Tibial nerve (tissue), 4 donors: ENCODE results near the gene ZNF263. TPM values are rescaled to one million over a fixed set of nuclear protein-coding genes. Genes with fewer than 3 reads are reported as not detected.
"Not testable (repeated sequence)": the region's sequence is repeated elsewhere in the genome, so short reads cannot be mapped to it uniquely, and the experiment has no call there.

Experiments used
- DNase-seq, 2 donors: peaks; one replicate each; pipeline ENCODE4 v3.0.0-alpha.2; 2019; ENCODE audit warnings: low spot score in 2 of 2
- H3K27ac ChIP-seq, 4 donors: fragments of 200-600 bp; sonication (generic) in 3 of 4; one replicate each; pipeline ENCODE4 v1.5.1; 2017 to 2019; ENCODE audit warnings: mild to moderate bottlenecking in 1 of 4
- H3K27me3 ChIP-seq, 2 donors: fragments of 200-600 bp; sonication (generic) in 1 of 2; one replicate each; pipeline versions ENCODE4 v1.5.1 to v1.6.0; 2017 to 2019
- H3K36me3 ChIP-seq, 3 donors: fragments of 200-600 bp; sonication (generic); one replicate each; pipeline ENCODE4 v1.5.1; 2018 to 2019
- H3K4me1 ChIP-seq, 4 donors: fragments of 200-600 bp; sonication (generic) in 3 of 4; one replicate each; pipeline ENCODE4 v1.5.1; 2017 to 2019
- H3K4me3 ChIP-seq, 4 donors: fragments of 200-600 bp; sonication (generic) in 3 of 4; one replicate each; pipeline ENCODE4 v1.5.1; 2017 to 2019; ENCODE audit warnings: mild to moderate bottlenecking in 1 of 4, moderate library complexity in 1 of 4
- H3K9me3 ChIP-seq, 4 donors: fragments of 200-600 bp; sonication (generic) in 3 of 4; one replicate each; pipeline ENCODE4 v1.5.1; 2017 to 2019
- CTCF ChIP-seq, 5 experiments: fragments of 200-600 bp in 3 of 5; fragments of 450-650 bp in 2 of 5; sonication (generic) in 3 of 5; IDR thresholded peaks; one replicate each; pipeline ENCODE4 v1.5.1; 2016 to 2019; ENCODE audit warnings: antibody characterized with exemption in 5 of 5, mild to moderate bottlenecking in 3 of 5, moderate library complexity in 2 of 5
- EP300 ChIP-seq, 2 donors: sonication (generic); formaldehyde crosslinking; IDR thresholded peaks; one replicate each; pipeline ENCODE4 v1.6.1; 2017; ENCODE audit warnings: antibody characterized with exemption in 2 of 2, mild to moderate bottlenecking in 1 of 2
- POLR2A ChIP-seq, 2 donors: fragments of 450-650 bp; IDR thresholded peaks; one replicate each; pipeline ENCODE4 v1.6.1; 2017; ENCODE audit warnings: antibody characterized with exemption in 2 of 2, mild to moderate bottlenecking in 2 of 2, moderate library complexity in 2 of 2
- WGBS, 2 donors: methylation state at CpG; one replicate each; pipeline ENCODE4 v1.1.5; 2018; 5-methylcytosine and 5-hydroxymethylcytosine counted together
- total RNA-seq, 4 donors: library from RNA; depleted of rRNA; stranded (reverse); fragments of >200 nt; gene quantifications; one replicate each; pipeline ENCODE4 v1.1.0, GENCODE V29; 2016

ZNF263 gene
- total RNA-seq, 4 donors from 2014 or later: 37.3 to 66.0 (median 55.5) TPM

- Histone ChIP-seq H3K4me1 (peaks cover 0 to 31% (median 0%) of the 10 kb centered on the region in 4 donors), H3K36me3 (peaks cover 0 to 51% (median 0%) of the 10 kb centered on the region in 3 donors), H3K4me3 (no peak overlapping the region), H3K27ac (no peak overlapping the region), H3K9me3 (peaks cover 0 to 58% (median 0%) of the 10 kb centered on the region in 4 donors), H3K27me3 (no peaks in the 10 kb centered on the region)
- DNase-seq: no peak
- WGBS, 2 donors: 48 to 49% methylated on average over 5 of the region's 5 CpGs
- peak in 2 of 5 experiments; percentile 16 to 26 for TF ChIP-seq CTCF (IDR thresholded peaks at IDR 0.05)
- no peak for TF ChIP-seq POLR2A (IDR thresholded peaks at IDR 0.05)
Observed at GRCh38 chr16:3266873-3267537, 16.3 kb upstream of the ZNF263 start.

- Histone ChIP-seq H3K4me3 (no peak overlapping the region), H3K9me3 (peaks cover 0 to 59% (median 0%) of the 10 kb centered on the region in 4 donors), H3K27me3 (no peaks in the 10 kb centered on the region), H3K4me1 (peaks cover 0 to 28% (median 0%) of the 10 kb centered on the region in 4 donors), H3K27ac (no peak overlapping the region), H3K36me3 (peaks cover 0 to 51% (median 0%) of the 10 kb centered on the region in 3 donors)
- 79 to 80% methylated on average over 1 of the region's 1 CpG for WGBS, 2 donors
- TF ChIP-seq CTCF (IDR thresholded peaks at IDR 0.05) (no peak), POLR2A (IDR thresholded peaks at IDR 0.05) (no peak), EP300 (IDR thresholded peaks at IDR 0.05) (no peak)
- DNase-seq: no peak
Observed at GRCh38 chr16:3268294-3268693, 15.0 kb upstream of the ZNF263 start.

DNA sequence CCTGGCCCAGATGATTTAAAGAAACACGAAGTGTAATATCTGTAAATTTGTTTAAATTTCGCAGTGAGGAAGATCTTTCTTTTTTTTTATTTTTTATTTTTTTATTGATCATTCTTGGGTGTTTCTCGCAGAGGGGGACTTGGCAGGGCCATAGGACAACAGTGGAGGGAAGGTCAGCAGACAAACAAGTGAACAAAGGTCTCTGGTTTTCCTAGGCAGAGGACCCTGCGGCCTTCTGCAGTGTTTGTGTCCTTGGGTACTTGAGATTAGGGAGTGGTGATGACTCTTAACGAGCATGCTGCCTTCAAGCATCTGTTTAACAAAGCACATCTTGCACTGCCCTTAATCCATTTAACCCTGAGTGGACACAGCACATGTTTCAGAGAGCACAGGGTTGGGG is 12.6 kb upstream of the ZNF263 start:
- H3K36me3 ChIP-seq: peaks cover 0 to 42% (median 0%) of the 10 kb centered on the region in 3 donors
- H3K9me3 ChIP-seq: peaks cover 0 to 62% (median 0%) of the 10 kb centered on the region in 4 donors
- H3K4me1 ChIP-seq: peaks cover 0 to 13% (median 0%) of the 10 kb centered on the region in 4 donors
- not testable (repeated sequence) for DNase-seq, H3K27ac ChIP-seq, H3K4me3 ChIP-seq, H3K27me3 ChIP-seq
- 78 to 80% methylated on average over 5 of the region's 5 CpGs for WGBS, 2 donors

- not testable (repeated sequence) for H3K4me3 ChIP-seq, H3K27ac ChIP-seq, DNase-seq, H3K27me3 ChIP-seq, H3K4me1 ChIP-seq
- Histone ChIP-seq H3K36me3 (peaks cover 0 to 36% (median 0%) of the 10 kb centered on the region in 3 donors), H3K9me3 (peaks cover 0 to 58% (median 0%) of the 10 kb centered on the region in 4 donors)
- WGBS, 2 donors: 93% methylated on average over 22 of the region's 22 CpGs
Observed at GRCh38 chr16:3271281-3271680, 12.0 kb upstream of the ZNF263 start.

DNA sequence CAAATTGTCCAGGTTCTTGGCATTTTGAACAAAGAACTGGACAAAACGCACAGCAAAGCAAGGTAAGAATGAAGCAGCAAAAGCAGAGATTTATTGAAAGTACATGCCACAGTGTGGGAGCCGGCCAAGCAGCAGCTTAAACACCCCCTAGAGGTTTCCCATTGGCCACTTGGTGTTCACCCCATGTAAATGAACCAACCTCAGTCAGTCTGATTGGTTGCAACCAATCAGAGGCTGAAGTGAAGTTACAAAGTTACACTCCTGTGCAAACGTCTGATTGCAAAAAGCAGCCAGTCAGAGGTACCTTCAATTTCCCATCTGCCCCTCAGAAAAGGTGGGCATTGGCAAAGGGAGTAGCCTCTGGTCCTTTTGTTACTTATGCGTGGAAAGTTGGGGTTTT is 8.8 kb upstream of the ZNF263 start:
- WGBS, 2 donors: 48 to 52% methylated on average over 4 of the region's 4 CpGs
- DNase-seq: no peak
- H3K9me3 ChIP-seq: peaks cover 0 to 39% (median 0%) of the 10 kb centered on the region in 4 donors
- no peak overlapping the region for H3K4me3 ChIP-seq
- TF ChIP-seq CTCF (IDR thresholded peaks at IDR 0.05) (no peak), EP300 (IDR thresholded peaks at IDR 0.05) (no peak), POLR2A (IDR thresholded peaks at IDR 0.05) (no peak)
- no peaks in the 10 kb centered on the region for H3K4me1 ChIP-seq
- H3K36me3 ChIP-seq: peaks cover 0 to 4% (median 0%) of the 10 kb centered on the region in 3 donors
- H3K27me3 ChIP-seq: no peaks in the 10 kb centered on the region
- no peak overlapping the region for H3K27ac ChIP-seq

- no peaks in the 10 kb centered on the region for H3K27me3 ChIP-seq
- TF ChIP-seq POLR2A (IDR thresholded peaks at IDR 0.05): no peak
- no peak for TF ChIP-seq EP300 (IDR thresholded peaks at IDR 0.05)
- TF ChIP-seq CTCF (IDR thresholded peaks at IDR 0.05): no peak
Observed at GRCh38 chr16:3274947-3275346, 8.3 kb upstream of the ZNF263 start.

More at GRCh38 chr16:3274947-3275346, 8.3 kb upstream of the ZNF263 start:
- H3K36me3 ChIP-seq: no peaks in the 10 kb centered on the region
- H3K9me3 ChIP-seq: peaks cover 0 to 34% (median 0%) of the 10 kb centered on the region in 4 donors
- H3K4me3 ChIP-seq: no peak overlapping the region
- no peak overlapping the region for H3K27ac ChIP-seq
- no peak for DNase-seq
- no peaks in the 10 kb centered on the region for H3K4me1 ChIP-seq
